HG03280 (cell line): ENCODE data around the gene ARPC4.
"Not testable (repeated sequence)": the region's sequence is repeated elsewhere in the genome, so short reads cannot be mapped to it uniquely, and the experiment has no call there.

Experiments used
- ATAC-seq: cut with Tn5 transposase; IDR thresholded peaks from one replicate; pipeline ENCODE4 v1.9.1; 2021; ENCODE audit warnings: mild to moderate bottlenecking, moderate library complexity; ENCODE audit not compliant: unreplicated experiment

Gene ARPC4

GRCh38 chr3:9769426-9770275 lies 23.2 kb upstream of the ARPC4 start, which contains the start of gene CAMK1:
Gene CAMK1 (minus strand): TSS chr3:9769947. CDS start chr3:9767749, 2,198 bp downstream.
- ATAC-seq, result peak; percentile 76

DNA sequence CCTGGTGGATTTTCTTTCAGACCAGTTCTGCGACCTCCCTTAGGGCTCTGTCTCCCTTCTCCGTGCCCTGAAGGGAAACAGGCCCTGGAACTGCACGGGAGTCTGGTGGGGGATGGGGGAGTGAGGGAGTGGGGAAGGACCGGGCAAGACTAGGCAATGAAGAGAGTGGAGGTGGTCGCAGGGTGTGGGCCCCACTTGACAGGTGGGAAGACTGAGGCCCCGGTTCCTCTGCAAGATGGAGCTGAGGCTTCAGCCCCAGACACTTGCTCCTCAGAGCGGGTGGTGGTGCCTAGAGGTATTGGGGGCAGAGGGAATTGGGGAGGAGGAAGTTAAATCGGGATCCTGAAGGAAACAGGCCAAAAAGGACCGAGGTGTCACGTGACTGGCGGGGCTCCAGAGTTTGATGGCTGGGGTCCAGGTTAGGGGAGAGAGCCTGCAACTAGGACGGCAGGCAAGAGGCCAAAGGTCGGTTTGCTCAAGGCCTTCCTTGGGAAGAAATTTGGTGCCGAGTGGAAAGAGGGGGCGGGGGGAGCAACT lies 22.5 kb upstream of the ARPC4 start:
- no peak for ATAC-seq

GRCh38 chr3:9771007-9771406 lies 21.9 kb upstream of the ARPC4 start:
- not testable (repeated sequence) for ATAC-seq

DNA sequence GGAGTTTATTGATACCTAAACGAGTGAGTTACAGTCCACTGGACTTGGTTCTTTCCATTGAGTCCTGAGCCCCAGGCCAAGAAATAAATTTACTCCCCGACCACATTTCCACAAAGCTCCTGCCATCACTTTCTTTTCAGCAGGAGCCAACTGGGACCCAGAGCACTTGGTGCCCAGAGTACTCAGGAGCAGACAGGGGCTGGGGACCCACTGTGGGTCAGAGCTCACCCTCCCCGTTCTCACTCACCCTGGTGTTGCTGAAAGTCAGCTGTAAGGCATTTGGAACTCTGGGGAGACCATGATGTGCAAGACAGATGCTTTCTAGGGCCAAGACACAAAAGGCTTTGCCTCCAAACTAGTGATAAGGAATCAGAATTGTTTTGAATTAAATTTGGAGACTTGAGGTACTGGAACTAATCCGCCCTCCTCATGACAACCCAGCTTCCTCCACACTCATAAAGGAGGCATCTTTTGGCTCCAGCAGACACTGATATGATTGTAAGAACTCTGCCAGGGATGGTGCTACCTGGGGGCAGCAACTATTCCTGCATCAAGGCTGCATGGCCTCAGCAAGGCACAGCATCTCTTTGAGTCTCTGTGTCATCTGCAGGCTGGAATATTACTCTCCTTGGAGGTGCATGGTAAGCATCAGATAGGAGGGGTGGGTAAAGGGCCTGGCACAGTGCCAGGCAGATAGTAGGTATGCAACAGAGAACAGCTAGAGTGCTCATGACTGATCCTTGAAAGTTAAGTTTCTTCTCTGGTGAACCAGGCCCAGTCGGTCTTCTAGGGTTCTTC lies 15.8 kb upstream of the ARPC4 start:
- ATAC-seq, result no peak

GRCh38 chr3:9777694-9778021 lies 15.2 kb upstream of the ARPC4 start:
- no peak for ATAC-seq

DNA sequence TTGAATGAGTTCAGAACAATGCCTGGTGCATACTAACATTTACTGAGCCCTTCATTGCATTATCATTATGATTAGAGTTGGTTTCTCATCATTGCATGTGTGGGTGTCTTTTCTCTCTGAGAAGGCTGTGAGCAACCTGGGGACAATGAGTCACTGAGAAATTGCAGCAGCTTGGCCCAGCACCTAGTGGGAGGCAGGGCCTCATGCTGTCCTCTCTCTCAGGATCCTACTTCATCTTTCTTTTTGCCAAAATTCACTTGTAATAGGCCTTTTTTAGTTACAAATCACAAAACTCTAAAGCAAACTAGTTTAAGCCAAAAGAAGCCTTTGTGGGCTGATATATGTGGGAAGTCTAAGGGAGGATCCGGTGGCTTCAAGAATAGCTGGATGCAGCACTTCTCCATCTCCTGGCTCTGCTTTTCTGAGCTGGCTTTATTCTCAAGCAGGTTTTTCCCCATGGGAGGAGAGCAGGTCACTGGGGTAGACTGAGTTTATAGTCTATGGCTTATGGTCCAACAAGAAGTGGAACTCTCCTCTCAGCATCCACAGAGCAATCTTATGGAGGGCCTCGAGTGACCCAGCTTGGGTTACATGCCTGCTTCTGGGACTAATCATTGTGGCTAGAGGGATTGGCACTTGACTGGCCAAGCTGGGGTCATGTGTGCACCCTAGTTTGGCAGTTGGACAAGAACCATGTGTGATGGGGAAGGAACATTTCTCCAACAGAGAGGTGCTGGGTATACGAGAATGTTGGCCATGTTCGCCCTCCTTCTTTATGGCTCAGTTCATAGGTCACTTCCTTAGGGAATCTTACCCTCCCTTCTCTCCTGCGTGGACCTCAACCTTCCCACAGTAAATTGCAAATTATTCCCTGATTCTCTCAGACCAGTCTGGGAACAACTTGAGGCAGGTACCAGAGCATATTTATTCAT lies 14.5 kb upstream of the ARPC4 start:
- no peak for ATAC-seq

DNA sequence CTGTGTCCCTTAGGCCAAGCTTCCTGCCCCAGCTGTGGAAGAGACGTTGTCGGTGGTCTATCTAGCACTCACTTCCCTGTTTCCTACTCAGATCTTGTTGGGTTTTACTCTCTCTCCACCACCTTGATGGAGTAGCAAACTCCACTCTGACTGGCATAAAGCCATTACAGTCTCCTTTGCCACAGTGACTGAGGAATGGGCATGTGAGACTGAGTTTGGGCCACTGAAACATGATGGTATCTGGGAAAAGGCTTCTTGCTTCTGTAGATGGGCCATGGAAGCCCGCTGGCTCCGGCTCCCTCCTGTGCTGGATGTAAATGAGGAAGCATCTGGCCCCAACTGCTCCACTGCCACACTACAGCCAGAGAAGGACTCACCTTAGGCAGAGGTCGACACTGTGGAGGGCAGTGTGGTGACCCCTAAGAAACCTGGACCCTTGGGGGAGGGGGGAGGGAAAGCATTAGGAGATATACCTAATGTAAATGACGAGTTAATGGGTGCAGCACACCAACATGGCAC lies 13.7 kb upstream of the ARPC4 start:
- no peak for ATAC-seq

DNA sequence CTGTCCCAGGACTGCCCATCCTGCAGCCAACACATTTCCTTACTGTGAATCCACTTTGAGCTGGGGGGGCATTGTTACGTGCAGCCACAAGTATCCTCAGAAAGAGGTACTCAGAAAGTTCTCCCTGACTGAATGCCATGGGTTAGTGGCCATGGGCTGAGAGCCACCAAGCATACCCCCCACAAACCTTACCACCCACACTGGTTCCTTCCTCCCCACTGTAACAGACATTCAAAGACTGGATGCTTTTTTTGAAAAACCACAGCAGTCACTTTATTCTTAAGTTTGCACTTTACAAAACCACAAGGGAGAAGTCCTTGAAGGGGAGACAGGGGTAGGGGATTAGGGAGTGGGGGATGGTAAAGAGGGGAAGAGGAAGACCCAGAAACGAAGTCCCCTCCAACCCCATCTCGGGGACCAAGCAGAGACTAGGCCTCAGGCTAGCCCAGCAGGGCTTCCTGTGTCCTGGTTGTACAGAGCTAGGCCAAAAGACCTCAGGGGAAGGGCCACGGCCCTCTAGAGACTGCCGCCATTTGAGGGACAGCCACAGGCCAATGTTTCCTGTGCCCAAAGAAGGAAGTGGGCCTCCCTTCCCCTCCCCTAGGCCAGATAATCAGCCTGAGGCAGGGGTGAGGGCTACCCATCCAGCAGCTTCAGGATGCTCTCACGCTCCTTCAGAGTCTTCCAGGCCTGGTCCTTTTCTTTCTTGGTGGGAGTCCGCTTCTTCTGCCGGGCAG lies 13.0 kb upstream of the ARPC4 start:
- ATAC-seq, result no peak

DNA sequence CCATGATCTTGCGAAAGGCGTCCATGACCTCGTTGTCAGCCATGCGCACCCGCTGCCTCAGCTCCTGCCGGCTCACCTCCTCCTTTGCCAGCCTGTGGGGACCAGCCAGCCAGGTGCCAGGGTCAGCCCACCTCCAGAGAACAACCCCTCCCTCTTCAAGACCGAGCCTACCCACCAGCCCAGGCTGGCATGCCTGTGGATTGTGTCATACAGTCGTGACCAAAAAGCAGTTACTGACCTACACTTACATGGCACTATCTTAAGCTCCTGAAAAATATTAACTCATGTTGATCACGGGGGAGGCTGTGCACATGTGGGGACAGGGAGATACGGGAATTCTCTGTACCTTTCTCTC lies 12.4 kb upstream of the ARPC4 start:
- ATAC-seq, result no peak

DNA sequence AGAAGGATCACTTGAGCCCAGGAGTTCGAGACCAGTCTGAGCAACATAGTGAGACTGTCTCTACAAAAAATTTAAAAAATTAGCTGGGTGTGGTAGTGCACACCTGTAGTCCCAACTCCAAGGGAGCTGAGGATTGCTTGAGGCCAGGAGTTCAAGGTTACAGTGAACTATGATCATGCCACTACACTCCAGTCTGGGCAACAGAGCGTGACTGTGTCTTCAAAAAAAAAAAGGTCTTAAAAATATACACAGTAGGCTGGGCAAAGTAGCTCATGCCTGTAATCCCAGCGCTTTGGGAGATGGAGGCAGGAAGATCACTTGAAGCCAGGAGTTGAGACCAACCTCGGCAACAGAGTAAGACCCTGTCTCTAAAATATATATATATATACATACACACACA lies 12.0 kb upstream of the ARPC4 start:
- no peak for ATAC-seq

GRCh38 chr3:9781551-9781950 lies 11.3 kb upstream of the ARPC4 start:
- no peak for ATAC-seq

GRCh38 chr3:9781978-9782603 lies 10.8 kb upstream of the ARPC4 start:
- ATAC-seq, result no peak

GRCh38 chr3:9782770-9783169 lies 10.1 kb upstream of the ARPC4 start:
- ATAC-seq, result no peak

DNA sequence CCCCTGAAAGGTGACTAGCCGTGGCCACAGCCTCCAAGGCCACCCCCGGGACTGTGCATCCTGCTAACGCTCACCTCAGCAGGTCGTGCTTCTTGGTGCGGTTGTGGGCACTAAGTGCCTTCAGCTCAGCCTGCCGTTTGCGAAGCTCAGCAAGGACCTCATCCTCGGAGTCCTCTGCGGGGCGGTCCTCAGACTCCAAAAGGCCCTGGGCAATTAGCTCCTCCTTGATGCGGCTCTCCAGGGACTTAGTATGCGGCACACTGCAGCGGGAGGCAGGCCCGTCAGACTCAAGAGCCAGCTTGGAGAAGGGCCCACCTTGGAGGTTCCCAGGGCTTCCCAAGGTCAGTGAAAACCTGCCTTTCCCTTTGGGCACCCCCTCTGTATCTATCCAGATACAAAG lies 8.9 kb upstream of the ARPC4 start:
- ATAC-seq, result no peak

GRCh38 chr3:9784965-9785364 lies 7.9 kb upstream of the ARPC4 start:
- no peak for ATAC-seq

DNA sequence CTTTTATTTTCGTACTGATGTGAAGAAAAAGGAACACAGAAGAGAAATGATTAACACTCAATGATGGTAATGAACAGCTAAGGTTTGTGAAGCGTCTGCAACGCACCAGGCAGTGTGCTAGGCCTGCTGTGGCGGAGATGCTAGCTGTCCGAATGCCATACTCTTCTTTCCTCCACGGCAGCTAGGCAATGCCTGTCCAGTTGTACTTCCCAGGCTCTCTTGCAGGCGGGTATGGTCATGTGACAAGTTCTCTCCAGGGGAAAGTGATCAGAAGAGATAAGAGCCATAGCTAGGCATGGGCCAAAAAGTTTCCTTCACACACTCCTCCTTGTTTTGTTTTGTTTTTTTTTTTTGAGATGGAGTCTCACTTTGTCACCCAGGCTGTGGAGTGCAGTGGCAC lies 7.3 kb upstream of the ARPC4 start:
- ATAC-seq, result no peak

- ATAC-seq, result no peak
These were observed 6.6 kb upstream of the ARPC4 start for GRCh38 chr3:9786209-9786739.

DNA sequence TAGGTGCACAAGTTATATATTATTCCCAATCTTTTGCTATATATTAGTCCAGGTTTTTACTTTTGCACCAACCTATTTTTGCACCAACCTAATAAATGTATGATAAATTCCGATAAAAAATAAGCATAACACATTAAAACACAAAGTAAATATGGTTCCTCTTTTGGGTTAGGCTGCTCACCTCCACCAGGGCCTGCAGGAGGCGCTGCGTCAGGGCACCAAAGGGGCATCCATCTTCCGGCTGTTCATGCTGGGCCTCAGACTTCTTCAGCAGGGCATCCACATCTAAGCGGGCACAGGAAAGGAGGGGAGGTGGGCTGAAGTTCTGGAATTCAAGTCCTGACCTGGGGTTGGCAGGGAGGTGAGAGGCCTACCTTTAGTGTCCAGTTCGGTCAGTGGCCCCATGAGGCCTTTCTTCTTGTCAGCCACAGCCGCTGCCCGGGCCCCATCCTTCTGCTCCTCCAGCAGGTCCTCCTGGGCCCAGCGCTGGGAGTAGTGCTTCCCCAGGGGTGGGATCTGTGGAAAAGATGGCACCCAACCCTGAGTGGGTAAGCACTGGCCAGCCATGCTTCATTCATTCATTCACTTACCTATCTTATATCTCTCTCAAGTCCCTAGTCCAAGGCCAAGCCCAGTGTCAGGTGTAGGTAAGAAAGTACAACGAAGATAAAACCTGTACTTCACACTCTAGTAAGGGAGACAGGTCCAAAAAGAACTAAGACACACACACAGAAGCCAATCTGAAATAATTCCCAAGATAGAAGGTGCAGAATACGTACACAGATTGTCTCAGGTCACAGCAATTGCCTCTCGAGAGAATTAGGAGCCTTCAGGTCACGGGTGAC lies 5.8 kb upstream of the ARPC4 start:
- no peak for ATAC-seq
